Activated CD8-positive, alpha-beta T cell treated with anti-CD3 and anti-CD28 coated beads for 36 hours (primary cell): ENCODE measurements around the gene NCAN. TPM values are rescaled to one million over a fixed set of nuclear protein-coding genes. Genes with fewer than 3 reads are reported as not detected.
"Not testable (repeated sequence)": the region's sequence is repeated elsewhere in the genome, so short reads cannot be mapped to it uniquely, and the experiment has no call there.

Experiments used
- ATAC-seq: fragments of 200-7000 bp; cut with Tn5 transposase; one replicate; pipeline ENCODE4 v1.10.0; 2021; ENCODE audit warnings: mild to moderate bottlenecking, moderate library complexity
- CTCF ChIA-PET: fragments of 350-600 bp; sonication (Branson Sonifier 250); formaldehyde crosslinking; loops from one replicate; lab custom pipeline; 2021; ENCODE audit warnings: antibody characterized with exemption; lab: Charles Lee
- POLR2A ChIA-PET: fragments of 350-600 bp; sonication (Branson Sonifier 250); formaldehyde crosslinking; loops from one replicate; lab custom pipeline; 2021; ENCODE audit warnings: antibody characterized with exemption; lab: Charles Lee
- DNase-seq: peaks from one replicate; pipeline ENCODE4 v3.0.0-alpha.2; 2020
- H3K27ac Mint-ChIP-seq: one replicate; pipeline ENCODE4 v1.8.0; 2021; ENCODE audit warnings: mild to moderate bottlenecking, mixed read lengths
- H3K27me3 Mint-ChIP-seq: one replicate; pipeline ENCODE4 v1.8.0; 2021; ENCODE audit warnings: mixed read lengths
- H3K36me3 Mint-ChIP-seq: one replicate; pipeline ENCODE4 v1.8.0; 2021; ENCODE audit warnings: low read depth, mixed read lengths
- H3K4me1 Mint-ChIP-seq: one replicate; pipeline ENCODE4 v1.8.0; 2021; ENCODE audit warnings: low read depth, mixed read lengths
- H3K4me3 Mint-ChIP-seq: one replicate; pipeline ENCODE4 v1.8.0; 2021; ENCODE audit warnings: mild to moderate bottlenecking, moderate library complexity, mixed read lengths
- H3K9me3 Mint-ChIP-seq: one replicate; pipeline ENCODE4 v1.8.0; 2021; ENCODE audit warnings: mixed read lengths
- intact Hi-C: fragments of 100-400 bp; cut with micrococcal nuclease; formaldehyde crosslinking; loops from one replicate; pipeline ENCODE4 v1.10.0; 2022
- total RNA-seq, 2 experiments: library from RNA; stranded (reverse); gene quantifications; one replicate each; pipeline ENCODE4 v1.2.3, GENCODE V29; 2021
- TF ChIP-seq, protein P1 (sequence below): fragments of 200-600 bp; IDR thresholded peaks from one replicate; pipeline ENCODE4 v1.8.0; 2022; ENCODE audit warnings: antibody characterized with exemption, mild to moderate bottlenecking

The NCAN gene
- total RNA-seq, 2 experiments from 2014 or later: not detected

DNA sequence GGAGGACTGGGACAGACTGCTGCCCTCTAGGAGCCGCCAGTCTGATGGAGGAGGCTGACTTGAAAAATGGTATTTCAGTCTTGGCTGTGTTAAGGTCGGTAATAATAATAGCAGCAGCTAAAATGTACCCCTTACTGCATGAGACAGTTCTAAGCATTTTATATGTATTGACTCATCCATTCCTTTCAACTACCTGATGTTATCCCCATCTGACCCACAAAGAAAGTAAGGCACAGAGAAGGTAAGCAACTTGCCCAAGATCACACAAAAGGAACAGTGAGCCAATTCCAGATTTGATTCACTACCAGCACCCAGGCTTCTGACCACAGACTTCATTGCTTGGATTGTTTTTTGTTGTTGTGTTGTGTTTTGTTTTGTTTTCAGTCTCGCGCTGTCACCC, 4.0 kb downstream of the NCAN start:
- ChIA-PET POLR2A (no interaction called here), CTCF (interaction anchor here (0.9 to 1.3 kb wide), 2 partner anchors 12 to 24 kb away, joined by 3 to 4 read pairs; partner anchors contain the start of genes BORCS8 and RFXANK)
- Mint-ChIP-seq H3K36me3 (no peaks in the 10 kb centered on the region), H3K27me3 (peaks cover 39% of the 10 kb centered on the region), H3K4me1 (no peaks in the 10 kb centered on the region), H3K27ac (no peak overlapping the region), H3K4me3 (no peak overlapping the region), H3K9me3 (no peaks in the 10 kb centered on the region)
- TF ChIP-seq, protein P1, sequence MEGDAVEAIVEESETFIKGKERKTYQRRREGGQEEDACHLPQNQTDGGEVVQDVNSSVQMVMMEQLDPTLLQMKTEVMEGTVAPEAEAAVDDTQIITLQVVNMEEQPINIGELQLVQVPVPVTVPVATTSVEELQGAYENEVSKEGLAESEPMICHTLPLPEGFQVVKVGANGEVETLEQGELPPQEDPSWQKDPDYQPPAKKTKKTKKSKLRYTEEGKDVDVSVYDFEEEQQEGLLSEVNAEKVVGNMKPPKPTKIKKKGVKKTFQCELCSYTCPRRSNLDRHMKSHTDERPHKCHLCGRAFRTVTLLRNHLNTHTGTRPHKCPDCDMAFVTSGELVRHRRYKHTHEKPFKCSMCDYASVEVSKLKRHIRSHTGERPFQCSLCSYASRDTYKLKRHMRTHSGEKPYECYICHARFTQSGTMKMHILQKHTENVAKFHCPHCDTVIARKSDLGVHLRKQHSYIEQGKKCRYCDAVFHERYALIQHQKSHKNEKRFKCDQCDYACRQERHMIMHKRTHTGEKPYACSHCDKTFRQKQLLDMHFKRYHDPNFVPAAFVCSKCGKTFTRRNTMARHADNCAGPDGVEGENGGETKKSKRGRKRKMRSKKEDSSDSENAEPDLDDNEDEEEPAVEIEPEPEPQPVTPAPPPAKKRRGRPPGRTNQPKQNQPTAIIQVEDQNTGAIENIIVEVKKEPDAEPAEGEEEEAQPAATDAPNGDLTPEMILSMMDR: no peak
- DNase-seq (no peak), ATAC-seq (no peak)
- intact Hi-C loops: no loop called here

DNA sequence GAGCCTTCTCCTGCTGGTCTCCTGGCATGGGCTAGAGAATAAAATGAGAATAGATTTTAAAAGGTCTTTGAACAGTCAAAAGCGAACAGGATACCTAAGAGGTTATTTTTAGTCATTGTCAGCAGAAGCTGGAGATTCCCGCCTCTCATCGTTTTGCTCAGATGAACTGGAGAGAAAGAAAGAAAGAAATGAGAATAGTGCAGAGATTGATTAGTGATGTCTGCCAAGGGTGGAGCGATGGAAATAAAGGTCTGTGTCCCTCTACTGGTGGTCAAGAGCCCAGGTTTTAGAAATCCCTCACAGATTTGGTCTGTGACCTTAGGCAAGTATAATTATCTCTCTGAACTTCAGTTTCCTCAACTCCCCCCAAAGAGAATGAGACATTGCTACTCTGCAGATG, 5.3 kb downstream of the NCAN start:
- H3K4me3 Mint-ChIP-seq: no peak overlapping the region
- intact Hi-C loops: no loop called here
- H3K27ac Mint-ChIP-seq: no peak overlapping the region
- no peak for ATAC-seq
- no peak for DNase-seq
- TF ChIP-seq, protein P1: no peak
- POLR2A ChIA-PET: no interaction called here
- H3K9me3 Mint-ChIP-seq: no peaks in the 10 kb centered on the region
- CTCF ChIA-PET: no interaction called here
- H3K27me3 Mint-ChIP-seq: peaks cover 31% of the 10 kb centered on the region
- H3K4me1 Mint-ChIP-seq: no peaks in the 10 kb centered on the region
- H3K36me3 Mint-ChIP-seq: no peaks in the 10 kb centered on the region

DNA sequence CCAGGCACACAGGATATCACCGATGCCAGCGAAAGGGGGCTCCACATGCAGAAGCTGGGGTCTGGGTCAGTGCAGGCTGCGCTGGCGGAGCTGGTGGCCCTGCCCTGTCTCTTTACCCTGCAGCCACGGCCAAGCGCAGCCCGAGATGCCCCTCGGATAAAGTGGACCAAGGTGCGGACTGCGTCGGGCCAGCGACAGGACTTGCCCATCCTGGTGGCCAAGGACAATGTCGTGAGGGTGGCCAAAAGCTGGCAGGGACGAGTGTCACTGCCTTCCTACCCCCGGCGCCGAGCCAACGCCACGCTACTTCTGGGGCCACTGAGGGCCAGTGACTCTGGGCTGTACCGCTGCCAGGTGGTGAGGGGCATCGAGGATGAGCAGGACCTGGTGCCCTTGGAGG, 7.2 kb downstream of the NCAN start:
- H3K27me3 Mint-ChIP-seq: peaks cover 18% of the 10 kb centered on the region
- intact Hi-C loops: no loop called here
- no peak overlapping the region for H3K27ac Mint-ChIP-seq
- no peaks in the 10 kb centered on the region for H3K9me3 Mint-ChIP-seq
- H3K36me3 Mint-ChIP-seq: no peaks in the 10 kb centered on the region
- POLR2A ChIA-PET: no interaction called here
- H3K4me1 Mint-ChIP-seq: no peaks in the 10 kb centered on the region
- TF ChIP-seq, protein P1: no peak
- ATAC-seq (no peak), DNase-seq (no peak)
- H3K4me3 Mint-ChIP-seq: no peak overlapping the region
- CTCF ChIA-PET: no interaction called here

DNA sequence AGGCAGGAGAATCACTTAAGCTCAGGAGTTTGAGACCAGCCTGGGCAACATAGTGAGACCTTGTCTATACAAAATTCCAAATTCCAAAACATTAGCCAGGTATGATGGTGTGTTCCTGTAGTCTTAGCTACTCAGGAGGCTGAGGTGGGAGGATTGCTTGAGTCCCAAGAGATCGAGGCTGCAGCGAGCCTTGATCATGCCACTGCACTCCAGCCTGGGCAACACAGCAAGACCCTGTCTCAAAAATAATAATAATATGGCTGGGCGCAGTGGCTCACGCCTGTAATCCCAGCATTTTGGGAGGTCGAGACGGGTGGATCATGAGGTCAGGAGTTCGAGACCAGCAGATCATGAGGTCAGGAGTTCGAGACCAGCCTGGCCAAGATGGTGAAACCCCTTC, 9.2 kb downstream of the NCAN start:
- not testable (repeated sequence) for H3K4me1 Mint-ChIP-seq

DNA sequence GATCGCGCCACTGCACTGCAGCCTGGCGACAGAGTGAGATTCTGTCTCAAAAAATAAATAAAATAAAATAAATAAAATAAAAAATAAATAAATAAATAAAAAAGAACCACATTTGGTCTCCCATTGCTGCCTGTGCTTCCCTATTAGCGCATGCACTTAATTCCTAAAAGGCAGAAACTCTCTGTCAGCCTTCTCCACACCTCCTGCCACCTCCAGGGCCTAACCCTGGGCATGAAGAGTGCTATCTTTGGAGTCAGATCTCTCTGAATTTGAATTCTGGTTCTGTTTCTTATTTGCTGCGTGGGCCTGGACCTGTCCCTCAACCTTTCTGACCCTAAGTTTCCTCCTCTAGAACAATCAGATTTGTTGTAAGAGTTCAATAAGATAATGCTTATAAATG, 11.3 kb downstream of the NCAN start:
- DNase-seq: no peak
- Mint-ChIP-seq H3K36me3 (no peaks in the 10 kb centered on the region), H3K27ac (no peak overlapping the region), H3K9me3 (no peaks in the 10 kb centered on the region), H3K4me1 (peaks cover 2% of the 10 kb centered on the region), H3K27me3 (peaks cover 9% of the 10 kb centered on the region), H3K4me3 (no peak overlapping the region)
- TF ChIP-seq, protein P1: no peak
- ChIA-PET CTCF (no interaction called here), POLR2A (no interaction called here)
- no peak for ATAC-seq
- intact Hi-C loops: no loop called here

More for the DNA sequence above, 9.2 kb downstream of the NCAN start:
- intact Hi-C loops, H3K4me3 Mint-ChIP-seq, H3K27me3 Mint-ChIP-seq, H3K36me3 Mint-ChIP-seq, ATAC-seq, H3K9me3 Mint-ChIP-seq, DNase-seq, H3K27ac Mint-ChIP-seq: not testable (repeated sequence)
- POLR2A ChIA-PET: interaction anchor here (0.6 kb wide), 1 partner anchor 189 kb away, joined by 3 read pairs; no protein-coding TSS in a partner anchor
- CTCF ChIA-PET: interaction anchor here (1.2 kb wide), 1 partner anchor 75 kb away, joined by 4 read pairs; no protein-coding TSS in a partner anchor
